CD4-positive, alpha-beta T cell treated with Interleukin-10 for 1 hour (primary cell): Measurements from ENCODE around the gene RNF113A.
A peak's percentile ranks its signal among the peaks of the same experiment; 100 is the strongest.
"Not testable (repeated sequence)": the region's sequence is repeated elsewhere in the genome, so short reads cannot be mapped to it uniquely, and the experiment has no call there.

Experiments used
- DNase-seq: peaks from one replicate; pipeline ENCODE4 v3.0.0-alpha.2; 2020

RNF113A gene

DNA sequence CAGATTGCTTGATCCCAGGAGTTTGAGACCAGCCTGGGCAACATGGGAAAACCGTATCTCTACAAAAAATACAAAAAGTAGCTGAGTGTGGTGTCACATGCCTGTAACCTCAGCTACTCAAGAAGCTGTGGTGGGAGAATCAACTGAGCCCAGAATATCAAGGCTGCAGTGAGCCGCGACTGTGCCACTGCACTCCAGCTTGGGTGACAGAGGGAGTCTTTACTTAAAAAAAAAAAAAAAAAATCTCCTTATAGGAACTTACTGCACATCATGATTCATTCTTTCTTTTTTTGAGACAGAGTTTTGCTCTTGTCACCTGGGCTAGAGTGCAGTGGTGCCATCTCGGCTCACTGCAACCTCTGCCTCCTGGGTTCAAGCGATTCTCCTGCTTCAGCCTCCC, 43.1 kb downstream of the RNF113A start:
- DNase-seq, result no peak

DNA sequence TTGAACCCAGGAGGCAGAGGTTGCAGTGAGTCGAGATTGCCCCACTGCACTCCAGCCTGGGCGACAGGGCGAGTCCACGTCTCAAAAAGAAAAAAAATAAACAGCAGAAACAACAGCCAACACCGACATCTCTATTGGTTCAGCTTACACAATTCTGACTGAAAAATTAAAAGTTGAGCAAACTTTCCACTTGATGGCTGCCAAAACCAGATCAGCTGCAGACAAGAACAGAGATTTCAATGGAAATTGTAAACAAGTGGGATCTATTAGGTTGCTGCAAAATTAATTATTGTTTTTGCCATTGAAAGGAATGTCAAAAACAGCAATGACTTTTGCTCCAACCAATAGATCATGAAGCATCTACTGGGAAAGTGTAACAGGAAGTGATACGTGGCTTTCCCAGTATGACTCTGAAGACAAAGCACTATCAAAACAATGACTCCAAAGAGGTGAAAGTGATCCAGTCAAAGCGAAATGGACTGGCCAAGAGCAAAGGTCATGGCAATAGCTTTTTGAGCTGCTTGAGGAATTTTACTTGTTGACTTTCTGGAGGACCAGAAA, 45.1 kb downstream of the RNF113A start:
- no peak for DNase-seq

DNA sequence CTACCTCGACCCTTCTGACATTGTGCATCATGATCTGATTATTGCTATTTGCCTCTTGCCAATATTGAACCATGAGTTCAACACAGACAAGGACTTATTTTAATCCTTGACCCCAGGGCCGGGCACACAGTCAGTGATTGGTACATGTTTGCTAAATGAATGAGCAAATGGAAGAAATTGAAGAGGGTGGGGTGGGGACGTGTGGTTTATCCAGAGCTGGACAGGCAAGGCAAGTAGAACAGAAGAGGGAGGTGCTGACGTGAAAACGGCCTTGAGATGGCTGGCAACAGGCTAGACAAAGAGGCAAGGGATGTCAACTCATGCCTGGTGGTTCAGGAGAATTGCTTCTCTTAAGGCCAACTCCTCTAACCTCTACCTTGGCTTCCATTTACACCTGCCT, 47.3 kb downstream of the RNF113A start:
- DNase-seq, result not testable (repeated sequence)

DNA sequence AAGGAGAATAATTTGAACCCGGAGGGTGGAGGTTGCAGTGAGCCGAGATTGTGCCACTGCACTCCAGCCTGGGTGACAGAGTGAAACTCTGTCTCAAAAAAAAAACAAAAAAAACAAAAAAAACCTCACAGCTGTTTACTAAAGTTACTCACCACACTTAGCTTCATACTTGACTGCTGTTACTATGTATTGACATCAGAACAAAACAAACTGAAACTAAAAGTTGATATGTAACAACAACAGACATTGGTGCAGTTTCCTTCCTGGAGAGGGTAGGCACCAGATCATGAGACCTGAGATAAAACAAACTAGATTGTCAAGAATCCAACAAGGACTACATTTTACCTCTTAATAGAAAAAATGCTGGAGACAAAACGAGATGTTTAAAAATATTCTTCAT, 49.8 kb downstream of the RNF113A start:
- DNase-seq, result peak; percentile 77
